Effector CD8-positive, alpha-beta T cell (primary cell): ENCODE measurements around the gene SRPK2.

ENCODE experiments used
- DNase-seq: peaks from one replicate; lab custom pipeline; 2025; lab: John Stamatoyannopoulos, UW

Gene SRPK2

GRCh38 chr7:105189859-105190492, 198.7 kb downstream of the SRPK2 start:
- DNase-seq = no peak

DNA sequence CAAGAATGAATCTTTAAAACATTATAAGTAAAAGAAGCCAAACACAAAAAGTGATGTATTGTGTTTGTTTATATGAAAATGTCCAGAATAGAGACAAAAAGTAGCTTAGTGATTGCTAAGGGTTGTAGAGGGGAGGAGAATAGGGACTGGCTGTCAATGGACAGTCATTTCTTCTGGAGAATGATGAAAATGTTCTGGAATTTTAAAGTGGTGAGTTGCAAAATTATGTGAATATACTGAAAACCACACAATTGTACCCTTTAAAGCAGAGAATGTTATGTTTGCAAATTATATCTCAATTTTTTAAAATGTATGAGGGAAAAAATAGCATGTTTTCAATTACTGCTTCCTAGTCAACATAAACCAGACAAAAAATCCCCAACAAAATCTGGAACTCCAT, 200.5 kb downstream of the SRPK2 start:
- no peak for DNase-seq

DNA sequence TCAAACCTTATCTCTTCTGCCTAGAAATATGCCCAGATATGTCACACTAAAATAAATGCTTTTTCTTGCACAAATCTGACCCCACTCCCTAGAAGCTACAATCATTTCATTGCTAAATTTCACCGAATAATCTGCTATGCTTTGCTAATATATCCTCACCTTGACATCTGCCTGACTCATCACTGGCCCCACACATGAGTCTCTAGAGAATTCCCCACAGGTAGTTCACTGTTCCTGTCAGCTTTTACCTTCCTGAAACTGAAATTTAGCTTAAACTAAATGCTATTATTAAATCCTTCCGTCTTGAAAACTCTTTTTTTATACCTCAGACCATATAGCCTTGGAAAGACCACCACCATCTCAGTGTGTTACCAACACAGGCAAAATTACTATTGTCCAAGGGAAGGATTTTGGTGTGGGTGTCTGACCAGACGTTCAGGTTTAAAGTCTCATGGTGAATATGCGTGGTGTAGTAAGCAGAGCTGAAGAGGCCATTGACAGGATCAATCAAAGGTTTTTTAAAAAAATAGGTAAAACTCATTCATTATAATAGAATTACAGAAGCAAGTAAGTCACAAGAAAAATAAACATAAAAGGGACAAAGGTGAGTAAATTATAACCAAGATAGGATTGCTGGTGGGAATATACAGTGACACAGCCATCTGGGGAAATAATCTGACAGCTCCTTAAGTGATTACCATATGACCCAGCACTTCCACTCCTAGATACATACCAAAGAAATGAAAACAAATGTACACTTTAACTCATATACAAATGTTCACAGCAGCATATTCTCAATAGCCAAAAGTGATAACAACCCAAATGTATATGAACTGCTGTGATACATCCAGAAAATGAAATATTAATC, 201.2 kb downstream of the SRPK2 start:
- DNase-seq = no peak

GRCh38 chr7:105185290-105186010, 203.3 kb downstream of the SRPK2 start:
- no peak for DNase-seq

- no peak for DNase-seq
Observed at GRCh38 chr7:105180002-105180401, 208.7 kb downstream of the SRPK2 start.

GRCh38 chr7:105178928-105179541, 209.7 kb downstream of the SRPK2 start:
- DNase-seq = no peak

- no peak for DNase-seq
Observed at GRCh38 chr7:105178177-105178576, 210.5 kb downstream of the SRPK2 start.

DNA sequence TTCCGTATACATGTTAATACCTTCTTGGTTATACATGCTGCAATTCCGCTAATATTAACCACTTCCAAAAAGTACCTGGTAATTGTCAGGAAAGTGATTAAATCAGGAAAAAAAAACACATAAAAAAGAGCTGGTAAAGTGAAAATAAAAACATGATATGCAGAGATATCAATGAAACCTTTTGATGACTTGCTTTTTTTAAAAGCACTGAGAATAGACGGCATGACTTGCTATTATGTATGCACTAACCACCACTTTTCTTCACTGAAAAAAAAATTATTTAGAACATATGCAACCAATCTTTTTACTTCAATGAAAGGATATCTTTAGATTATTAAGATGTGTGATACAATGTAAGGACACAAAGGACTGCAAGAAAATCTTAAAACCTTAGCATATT, 211.7 kb downstream of the SRPK2 start:
- DNase-seq = no peak

DNA sequence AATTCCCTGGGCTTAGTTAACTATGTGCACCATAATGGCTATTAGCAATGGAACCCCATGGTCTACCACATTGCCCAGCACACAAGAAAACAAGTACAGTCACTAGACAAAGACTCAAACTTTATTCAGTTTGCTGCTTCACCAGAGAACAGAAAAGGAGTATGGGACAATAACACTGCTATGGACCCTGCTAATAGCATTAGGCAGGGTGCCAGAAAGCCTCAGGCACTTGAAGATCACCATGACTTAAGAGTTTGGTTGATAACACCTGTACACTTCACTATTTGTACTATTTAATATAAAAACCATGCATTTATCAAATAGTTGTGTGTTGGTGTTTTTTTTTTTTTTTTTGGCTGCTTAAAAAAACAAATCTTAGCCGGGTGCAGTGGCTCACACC, 215.1 kb downstream of the SRPK2 start:
- DNase-seq = no peak

DNA sequence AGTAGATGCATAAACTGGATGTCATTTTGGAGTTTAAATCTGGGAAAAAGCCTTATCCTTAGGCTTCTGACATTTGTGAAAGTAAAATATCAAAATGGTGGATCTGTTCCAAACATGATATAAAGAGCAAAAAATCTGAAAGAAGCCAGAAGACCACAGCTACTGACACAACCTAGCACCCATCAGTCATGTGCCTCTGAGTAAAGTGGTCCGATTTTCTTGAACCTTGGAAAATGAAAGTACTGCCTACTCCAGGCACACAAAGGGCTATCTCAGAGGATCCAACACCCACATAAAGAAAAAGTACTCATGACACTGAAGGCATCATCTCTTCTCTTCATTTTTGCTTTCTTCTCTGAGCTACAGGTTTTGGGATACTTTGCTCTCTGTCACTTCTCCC, 224.0 kb downstream of the SRPK2 start:
- no peak for DNase-seq

GRCh38 chr7:105163718-105164117, 225.0 kb downstream of the SRPK2 start:
- no peak for DNase-seq

GRCh38 chr7:105161366-105161765, 227.4 kb downstream of the SRPK2 start:
- DNase-seq = no peak

- DNase-seq = no peak
Observed at GRCh38 chr7:105157278-105157677, 231.4 kb downstream of the SRPK2 start.

DNA sequence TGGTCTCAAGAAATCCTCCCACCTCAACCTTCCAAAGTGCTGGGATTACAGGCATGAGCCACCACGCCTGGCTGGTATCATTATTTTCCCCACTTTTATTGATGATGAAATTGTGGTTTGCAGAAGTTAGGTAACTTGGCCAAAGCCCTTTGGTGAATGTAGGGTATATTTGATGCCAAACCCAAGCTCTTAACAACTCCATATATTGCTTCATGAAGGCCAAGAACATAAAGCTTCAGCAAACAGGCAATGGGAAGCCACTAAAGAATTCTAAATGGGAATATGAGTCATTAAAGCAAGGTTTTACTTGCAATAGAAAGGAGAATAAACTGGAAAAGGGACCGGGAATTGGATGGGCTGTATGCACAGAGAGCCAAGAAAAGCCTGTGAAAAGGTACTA, 232.0 kb downstream of the SRPK2 start:
- no peak for DNase-seq

- DNase-seq = no peak
Observed at GRCh38 chr7:105154084-105154483, 234.6 kb downstream of the SRPK2 start.

GRCh38 chr7:105153531-105153930, 235.2 kb downstream of the SRPK2 start:
- no peak for DNase-seq

DNA sequence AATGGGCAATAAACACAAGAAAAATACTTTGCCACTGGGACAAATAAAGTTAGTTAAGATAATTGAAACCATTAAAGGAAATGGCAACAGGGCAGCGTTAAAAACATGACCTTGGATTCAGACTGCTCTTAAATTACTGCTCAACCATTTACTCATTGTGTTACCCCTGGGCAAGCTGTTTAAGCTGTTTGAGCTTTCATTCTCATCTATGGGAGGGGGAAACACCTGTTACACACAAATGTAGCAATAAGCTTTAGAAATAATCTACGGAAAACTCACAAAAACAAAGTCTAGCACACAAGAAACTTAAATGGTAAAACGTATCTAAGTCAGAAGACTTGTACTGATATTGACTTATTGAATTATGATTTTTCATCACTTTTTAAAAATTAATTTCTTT, 237.6 kb downstream of the SRPK2 start:
- no peak for DNase-seq

DNA sequence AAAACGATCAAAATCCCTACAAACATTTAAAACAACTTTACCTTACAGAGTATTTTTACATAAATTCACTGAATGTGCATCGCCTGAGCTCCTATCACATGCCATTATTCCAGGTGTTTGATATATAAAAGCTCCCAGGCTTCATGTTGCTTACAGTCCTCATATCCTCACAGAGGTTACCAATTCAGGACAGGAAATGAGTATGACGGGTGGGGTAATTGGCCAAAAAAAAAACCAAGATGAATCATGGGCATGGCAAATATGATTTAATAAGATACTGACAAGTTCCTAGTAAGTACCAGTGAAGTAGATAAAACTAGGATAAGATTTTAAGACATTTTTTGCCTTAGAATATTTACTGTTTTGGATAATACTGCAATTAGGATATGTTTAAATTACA, 238.9 kb downstream of the SRPK2 start:
- no peak for DNase-seq

- no peak for DNase-seq
Observed at GRCh38 chr7:105141068-105141467, 247.7 kb downstream of the SRPK2 start.

GRCh38 chr7:105139381-105139780, 249.3 kb downstream of the SRPK2 start:
- DNase-seq = no peak

- DNase-seq = no peak
Observed at GRCh38 chr7:105137898-105138297, 250.8 kb downstream of the SRPK2 start.

DNA sequence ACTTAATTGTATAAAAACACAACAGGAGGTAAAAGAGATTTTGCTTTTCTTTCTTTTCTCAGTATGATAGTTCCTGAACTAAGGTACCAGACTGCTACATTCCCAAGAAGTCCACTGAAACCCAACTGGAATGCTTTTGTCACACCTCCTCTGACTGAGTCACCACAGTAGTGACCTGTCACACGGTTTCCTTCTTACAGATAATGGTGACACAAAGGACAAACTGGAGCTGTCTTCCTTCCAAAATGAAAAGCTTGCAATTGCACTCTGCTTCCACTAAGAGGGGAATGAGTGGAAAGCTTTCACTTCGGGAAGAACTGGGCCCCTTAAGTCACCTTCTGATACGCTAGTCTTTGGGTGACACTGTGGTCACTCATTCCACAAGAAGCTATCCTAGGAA, 252.5 kb downstream of the SRPK2 start:
- no peak for DNase-seq
